OCI-LY1 (cell line): Measurements from ENCODE around the gene C19orf53.

Experiments used
- H2AFZ ChIP-seq: fragments of 200-600 bp; sonication (generic), shearing (Covaris generic); 2 replicates; pipeline ENCODE4 v1.6.0; 2014; ENCODE audit warnings: antibody characterized with exemption, mild to moderate bottlenecking, low read length
- H3F3A ChIP-seq: fragments of 200-600 bp; sonication (generic), shearing (Covaris generic); 2 replicates; pipeline ENCODE4 v1.6.0; 2014; ENCODE audit warnings: mild to moderate bottlenecking, antibody characterized with exemption, low read length, moderate library complexity; ENCODE audit not compliant: insufficient read depth
- H3K27ac ChIP-seq: fragments of 200-600 bp; sonication (generic); 2 replicates; pipeline ENCODE4 v1.5.1; 2014; ENCODE audit warnings: low read length, mixed run types, mild to moderate bottlenecking, low read depth; ENCODE audit not compliant: poor library complexity, severe bottlenecking
- H3K27me3 ChIP-seq: fragments of 200-600 bp; sonication (generic); 2 replicates; pipeline ENCODE4 v1.6.0; 2014; ENCODE audit warnings: antibody characterized with exemption, mild to moderate bottlenecking, low read length, moderate library complexity; ENCODE audit not compliant: insufficient read depth
- H3K36me3 ChIP-seq: fragments of 200-600 bp; sonication (generic); 2 replicates; pipeline ENCODE4 v1.6.1; 2014; ENCODE audit warnings: mild to moderate bottlenecking, antibody characterized with exemption, low read length, moderate library complexity, mixed read lengths; ENCODE audit not compliant: insufficient read depth
- H3K4me1 ChIP-seq: fragments of 200-600 bp; sonication (generic); 2 replicates; pipeline ENCODE4 v1.5.1; 2014; ENCODE audit warnings: mild to moderate bottlenecking, low read length, moderate library complexity; ENCODE audit not compliant: insufficient read depth, severe bottlenecking
- H3K4me2 ChIP-seq: fragments of 200-600 bp; sonication (generic), shearing (Covaris generic); 2 replicates; pipeline ENCODE4 v1.6.1; 2014; ENCODE audit warnings: low read length
- H3K4me3 ChIP-seq: fragments of 200-600 bp; sonication (generic); 2 replicates; pipeline ENCODE4 v1.5.1; 2014; ENCODE audit warnings: low read length, low read depth, mild to moderate bottlenecking, mixed read lengths; ENCODE audit not compliant: poor library complexity, severe bottlenecking
- H3K79me2 ChIP-seq: fragments of 200-600 bp; shearing (Covaris generic); 2 replicates; pipeline ENCODE4 v1.6.1; 2016; ENCODE audit warnings: mixed run types, low read length, mixed read lengths; ENCODE audit not compliant: insufficient read depth
- H3K9ac ChIP-seq: fragments of 200-600 bp; sonication (generic), shearing (Covaris generic); 2 replicates; pipeline ENCODE4 v1.6.1; 2014; ENCODE audit warnings: mild to moderate bottlenecking, low read length, mixed read lengths
- H3K9me2 ChIP-seq: fragments of 200-600 bp; sonication (generic), shearing (Covaris generic); 2 replicates; pipeline ENCODE4 v1.6.1; 2014; ENCODE audit warnings: low read depth, mild to moderate bottlenecking, low read length, mixed read lengths
- H3K9me3 ChIP-seq: fragments of 200-600 bp; shearing (Covaris generic); 2 replicates; pipeline ENCODE4 v1.6.1; 2014; ENCODE audit warnings: low read length, mixed read lengths
- H4K20me1 ChIP-seq: fragments of 200-600 bp; sonication (generic), shearing (Covaris generic); 2 replicates; pipeline ENCODE4 v1.6.0; 2016; ENCODE audit warnings: mild to moderate bottlenecking, low read length; ENCODE audit not compliant: insufficient read depth
- EZH2 ChIP-seq: fragments of 200-600 bp; sonication (generic), shearing (Covaris generic); IDR thresholded peaks from 2 replicates; pipeline ENCODE4 v1.8.0; 2017; ENCODE audit warnings: borderline replicate concordance, mixed run types, mild to moderate bottlenecking, antibody characterized with exemption, low read length, moderate library complexity, mixed read lengths
- TF ChIP-seq, protein P1 (sequence below): fragments of 200-600 bp; sonication (generic), shearing (Covaris generic); IDR thresholded peaks from 2 replicates; pipeline ENCODE4 v1.5.1; 2017; ENCODE audit warnings: mild to moderate bottlenecking, antibody characterized with exemption, low read length, moderate library complexity, mixed read lengths

Gene C19orf53

DNA sequence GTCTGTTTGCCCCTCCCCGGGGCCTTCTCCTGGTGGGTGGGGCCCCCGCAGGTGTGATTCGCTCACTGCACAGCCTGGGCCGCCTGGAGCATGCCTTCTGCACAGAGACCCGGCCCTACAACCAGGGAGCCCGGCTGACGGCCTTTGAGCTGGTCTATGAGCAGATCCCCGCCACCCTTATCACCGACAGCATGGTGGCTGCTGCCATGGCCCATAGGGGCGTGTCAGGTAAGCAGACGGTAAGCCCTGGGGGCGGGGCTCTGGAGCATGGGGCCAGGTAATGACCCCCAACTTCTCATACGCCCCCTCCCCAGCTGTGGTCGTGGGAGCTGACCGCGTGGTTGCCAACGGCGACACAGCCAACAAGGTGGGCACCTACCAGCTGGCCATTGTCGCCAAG is 5.7 kb upstream of the C19orf53 start:
- Histone ChIP-seq H3K27me3 (no peaks in the 10 kb centered on the region), H3K9me2 (no peaks in the 10 kb centered on the region), H2AFZ (no peak overlapping the region), H3K27ac (no peak overlapping the region), H3K36me3 (peaks cover 20% of the 10 kb centered on the region), H3K9me3 (no peaks in the 10 kb centered on the region), H3K9ac (no peak overlapping the region), H3K4me3 (no peak overlapping the region), H3K79me2 (no peaks in the 10 kb centered on the region), H3F3A (no peaks in the 10 kb centered on the region), H3K4me1 (peaks cover 13% of the 10 kb centered on the region), H4K20me1 (no peaks in the 10 kb centered on the region), H3K4me2 (no peak overlapping the region)
- TF ChIP-seq, protein P1, sequence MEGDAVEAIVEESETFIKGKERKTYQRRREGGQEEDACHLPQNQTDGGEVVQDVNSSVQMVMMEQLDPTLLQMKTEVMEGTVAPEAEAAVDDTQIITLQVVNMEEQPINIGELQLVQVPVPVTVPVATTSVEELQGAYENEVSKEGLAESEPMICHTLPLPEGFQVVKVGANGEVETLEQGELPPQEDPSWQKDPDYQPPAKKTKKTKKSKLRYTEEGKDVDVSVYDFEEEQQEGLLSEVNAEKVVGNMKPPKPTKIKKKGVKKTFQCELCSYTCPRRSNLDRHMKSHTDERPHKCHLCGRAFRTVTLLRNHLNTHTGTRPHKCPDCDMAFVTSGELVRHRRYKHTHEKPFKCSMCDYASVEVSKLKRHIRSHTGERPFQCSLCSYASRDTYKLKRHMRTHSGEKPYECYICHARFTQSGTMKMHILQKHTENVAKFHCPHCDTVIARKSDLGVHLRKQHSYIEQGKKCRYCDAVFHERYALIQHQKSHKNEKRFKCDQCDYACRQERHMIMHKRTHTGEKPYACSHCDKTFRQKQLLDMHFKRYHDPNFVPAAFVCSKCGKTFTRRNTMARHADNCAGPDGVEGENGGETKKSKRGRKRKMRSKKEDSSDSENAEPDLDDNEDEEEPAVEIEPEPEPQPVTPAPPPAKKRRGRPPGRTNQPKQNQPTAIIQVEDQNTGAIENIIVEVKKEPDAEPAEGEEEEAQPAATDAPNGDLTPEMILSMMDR: no peak
- TF ChIP-seq EZH2: no peak

DNA sequence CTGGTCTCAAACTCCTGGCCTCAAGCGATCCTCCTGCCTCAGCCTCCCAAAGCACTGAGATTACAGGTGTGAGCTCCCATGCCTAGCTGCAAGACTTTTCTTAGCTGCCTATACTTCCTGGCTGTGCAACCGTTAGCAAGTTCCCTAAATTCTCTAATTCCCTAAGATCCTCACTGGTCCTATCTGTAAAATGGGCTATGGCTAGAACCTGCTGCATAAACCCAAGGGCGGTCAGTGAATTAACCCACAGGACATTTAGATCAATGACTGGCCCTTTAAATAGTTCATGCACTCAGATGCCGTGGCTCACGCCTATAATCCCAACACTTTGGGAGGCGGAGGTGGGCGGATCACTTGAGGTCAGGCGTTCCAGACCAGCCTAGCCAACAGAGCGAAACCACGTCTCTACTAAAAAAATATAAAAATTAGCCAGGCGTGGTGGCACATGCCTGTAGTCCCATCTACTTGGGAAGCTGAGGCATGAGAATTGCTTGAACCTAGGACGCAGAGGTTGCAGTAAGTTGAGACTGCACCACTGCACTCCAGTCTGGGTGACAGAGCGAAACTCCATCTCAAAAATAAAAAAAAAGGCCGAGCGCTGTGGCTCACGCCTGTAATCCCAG is 4.1 kb upstream of the C19orf53 start:
- H3K4me1 ChIP-seq: peaks cover 9% of the 10 kb centered on the region
- peaks cover 20% of the 10 kb centered on the region for H3K36me3 ChIP-seq
- TF ChIP-seq, protein P1: no peak
- TF ChIP-seq EZH2: no peak
- no peaks in the 10 kb centered on the region for H3K27me3 ChIP-seq
- no peaks in the 10 kb centered on the region for H3F3A ChIP-seq
- H3K4me3 ChIP-seq: no peak overlapping the region
- H3K9me2 ChIP-seq: no peaks in the 10 kb centered on the region
- H2AFZ ChIP-seq: no peak overlapping the region
- H3K79me2 ChIP-seq: peaks cover 6% of the 10 kb centered on the region
- no peak overlapping the region for H3K27ac ChIP-seq
- no peak overlapping the region for H3K4me2 ChIP-seq
- no peaks in the 10 kb centered on the region for H3K9me3 ChIP-seq
- no peaks in the 10 kb centered on the region for H4K20me1 ChIP-seq
- no peak overlapping the region for H3K9ac ChIP-seq

DNA sequence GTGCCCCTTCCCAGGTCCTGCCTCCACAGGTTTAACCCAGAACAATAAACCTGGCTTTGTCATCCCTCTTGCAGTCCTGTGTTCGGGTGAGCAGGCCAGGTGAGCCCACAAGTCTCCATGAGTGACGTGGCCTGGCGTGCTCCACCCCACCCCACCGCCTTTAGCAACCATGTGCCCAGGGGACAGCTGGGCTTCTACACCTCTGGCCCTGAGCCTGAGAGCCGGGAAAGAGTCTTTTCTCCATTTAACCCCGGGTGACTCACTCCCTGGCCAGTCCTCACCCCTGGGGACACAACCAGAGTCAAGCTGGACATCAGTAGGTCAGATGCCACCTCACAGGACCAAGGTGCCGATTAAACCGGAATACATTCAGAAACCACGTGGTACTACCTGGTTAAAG is 4.1 kb downstream of the C19orf53 start:
- no peaks in the 10 kb centered on the region for H4K20me1 ChIP-seq
- no peaks in the 10 kb centered on the region for H3K9me3 ChIP-seq
- peaks cover 14% of the 10 kb centered on the region for H3K79me2 ChIP-seq
- no peaks in the 10 kb centered on the region for H3K27me3 ChIP-seq
- H3K36me3 ChIP-seq: peaks cover 37% of the 10 kb centered on the region
- TF ChIP-seq, protein P1: no peak
- TF ChIP-seq EZH2: no peak
- H3K9me2 ChIP-seq: no peaks in the 10 kb centered on the region
- no peak overlapping the region for H2AFZ ChIP-seq
- no peak overlapping the region for H3K9ac ChIP-seq
- peaks cover 13% of the 10 kb centered on the region for H3K4me1 ChIP-seq
- no peak overlapping the region for H3K27ac ChIP-seq
- no peaks in the 10 kb centered on the region for H3F3A ChIP-seq
- H3K4me2 ChIP-seq: no peak overlapping the region
- H3K4me3 ChIP-seq: no peak overlapping the region
